COLO668 (cell line): ENCODE data around the gene SH3GL3.

Source experiments
- DNase-seq: peaks from one replicate; lab custom pipeline; 2025; ENCODE audit not compliant: unreplicated experiment; lab: John Stamatoyannopoulos, UW

SH3GL3 gene

DNA sequence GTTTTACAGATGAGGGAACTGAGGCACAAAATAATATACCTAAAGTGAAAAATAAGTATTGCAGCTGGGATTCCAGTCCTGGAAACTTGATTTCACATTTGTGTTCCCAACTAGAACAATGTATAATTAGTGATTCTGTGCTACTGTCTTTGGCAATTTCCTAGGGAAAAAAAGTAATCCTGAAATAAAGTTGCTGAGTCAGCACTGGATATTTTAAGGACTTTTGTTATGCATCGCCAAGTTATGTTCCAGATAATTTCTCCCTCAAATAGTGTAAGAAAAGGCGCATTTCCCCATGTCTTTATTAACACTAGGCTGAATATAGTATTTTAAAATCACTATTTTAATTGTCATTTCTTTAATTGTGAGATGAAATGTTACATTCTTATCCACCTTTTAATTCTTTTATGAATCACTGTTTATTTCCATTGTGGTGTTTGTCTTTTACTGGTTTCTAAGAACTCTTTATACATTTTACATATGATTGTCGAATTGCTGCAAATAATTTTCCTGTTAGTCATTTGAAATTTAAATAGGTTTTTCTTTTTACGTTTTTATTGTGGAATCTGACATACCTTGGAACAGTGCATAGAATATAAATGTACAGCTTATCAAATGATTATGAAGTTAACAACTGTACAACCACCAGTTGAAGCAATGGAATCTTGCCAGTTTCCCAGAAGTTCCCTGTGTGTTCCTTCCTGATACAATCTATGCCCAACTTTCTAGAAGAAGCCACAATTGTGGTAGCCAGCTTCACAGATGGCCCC, 56.6 kb downstream of the SH3GL3 start:
- DNase-seq = no peak

DNA sequence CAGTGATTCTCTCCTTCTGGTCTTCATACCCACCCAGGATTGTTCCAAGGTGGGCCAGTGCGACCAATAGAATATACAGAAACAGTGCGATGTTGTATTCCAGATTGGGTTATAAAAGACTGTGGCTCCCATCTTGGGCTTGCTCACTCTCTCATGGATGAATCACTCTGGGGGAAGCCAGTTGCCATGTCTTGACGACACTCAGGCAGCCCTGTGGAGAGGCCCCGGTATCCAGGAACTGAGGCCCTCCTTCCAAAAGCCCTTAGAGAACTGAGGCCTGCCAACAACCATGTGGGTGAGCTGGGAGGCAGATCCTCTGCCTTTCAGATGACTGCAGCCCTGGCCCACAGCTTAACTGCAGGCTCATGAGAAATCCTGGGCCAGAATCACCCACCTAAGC, 57.2 kb downstream of the SH3GL3 start:
- no peak for DNase-seq

DNA sequence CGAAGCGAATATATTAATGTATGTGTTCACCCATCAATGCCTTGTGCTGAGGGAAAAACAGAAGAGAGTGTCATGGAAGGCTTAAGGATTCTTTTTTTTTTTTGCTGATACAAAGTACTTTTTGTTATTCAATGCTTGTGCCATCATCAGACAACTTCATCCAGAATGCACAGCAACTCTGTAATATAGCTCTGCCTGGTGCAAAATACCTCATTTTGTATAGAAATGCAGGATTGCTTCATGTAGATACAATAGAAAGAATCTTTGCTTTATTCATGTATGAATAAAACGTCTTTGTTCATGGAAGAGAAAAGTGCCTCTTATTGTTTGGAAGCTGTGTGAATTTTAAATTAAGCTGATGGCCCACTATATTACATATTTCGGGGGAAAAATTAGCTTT, 62.9 kb downstream of the SH3GL3 start:
- no peak for DNase-seq

DNA sequence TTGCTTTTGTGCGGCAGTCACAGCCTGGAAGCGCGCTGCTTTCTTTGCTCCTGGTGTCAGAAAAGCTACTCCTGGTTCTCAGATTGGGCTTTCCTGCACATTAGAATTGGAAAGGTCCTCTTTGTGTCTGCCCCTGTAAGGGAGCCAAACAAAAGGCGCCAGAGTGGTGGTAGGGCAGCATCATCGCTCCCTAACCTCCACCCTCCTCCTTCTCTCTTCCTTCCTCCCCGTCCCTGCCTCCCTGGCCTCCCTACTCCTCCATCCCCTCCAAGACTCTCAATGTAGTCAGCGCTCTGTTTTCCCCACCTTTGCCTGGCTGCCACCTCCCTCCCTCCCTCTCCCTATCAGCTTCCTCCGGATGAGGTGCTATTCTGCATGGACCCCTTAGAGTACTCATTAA, 65.3 kb downstream of the SH3GL3 start:
- DNase-seq = no peak

DNA sequence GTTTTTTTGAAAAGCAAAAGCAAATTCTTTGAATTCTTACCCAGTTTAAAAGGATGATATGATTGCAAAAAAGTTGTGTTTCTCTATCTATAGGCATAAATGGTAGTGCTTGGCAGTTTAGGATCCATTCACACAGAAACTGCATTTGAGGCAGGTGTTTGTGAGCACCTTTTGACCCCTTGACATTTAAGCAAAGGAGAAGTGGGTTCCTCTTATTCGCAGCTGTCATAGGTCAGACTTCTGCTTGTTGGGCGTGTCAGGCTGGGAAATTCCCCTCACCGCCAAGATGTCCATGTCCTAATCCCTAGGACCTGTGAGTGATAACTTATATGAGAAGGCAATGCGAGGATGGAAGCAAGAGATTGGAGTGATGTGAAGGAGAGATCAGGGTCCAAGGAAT, 67.4 kb downstream of the SH3GL3 start:
- no peak for DNase-seq

DNA sequence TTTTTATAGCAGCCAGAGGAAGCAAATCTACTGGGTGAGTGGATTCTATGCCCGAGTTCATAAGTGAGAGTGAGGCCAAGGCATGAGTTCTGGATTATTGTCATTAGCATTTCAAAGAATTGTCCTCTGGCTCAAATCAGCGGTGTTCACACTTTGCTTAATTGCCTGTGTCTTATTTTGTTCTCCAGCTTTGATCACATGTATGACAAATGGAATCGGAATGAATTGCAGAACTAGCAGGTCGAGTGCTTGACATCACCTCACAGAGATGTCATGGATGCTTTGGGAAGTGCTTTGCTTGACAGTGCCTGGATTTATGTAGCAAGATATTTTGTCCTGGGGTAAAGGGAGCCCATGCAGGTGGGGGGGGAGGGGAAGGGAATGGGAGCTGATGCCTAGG, 68.0 kb downstream of the SH3GL3 start:
- DNase-seq = no peak

DNA sequence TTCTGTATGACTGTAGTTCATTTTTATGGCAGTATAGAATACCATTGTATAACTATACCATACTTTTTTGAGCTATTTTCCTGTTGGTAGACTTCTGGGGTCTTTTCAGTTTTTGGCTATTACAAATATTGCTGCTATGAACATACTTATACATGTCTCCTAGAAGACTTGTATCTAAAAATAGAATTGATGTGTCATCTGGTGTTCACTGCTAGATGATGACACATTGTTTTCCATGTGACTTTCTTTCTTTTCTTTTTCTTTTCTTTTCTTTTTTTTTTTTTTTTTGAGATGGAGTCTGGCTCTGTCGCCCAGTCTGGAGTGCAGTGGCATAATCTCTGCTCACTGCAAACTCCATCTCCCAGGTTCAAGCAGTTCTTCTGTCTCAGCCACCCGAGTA, 69.8 kb downstream of the SH3GL3 start:
- DNase-seq = no peak

DNA sequence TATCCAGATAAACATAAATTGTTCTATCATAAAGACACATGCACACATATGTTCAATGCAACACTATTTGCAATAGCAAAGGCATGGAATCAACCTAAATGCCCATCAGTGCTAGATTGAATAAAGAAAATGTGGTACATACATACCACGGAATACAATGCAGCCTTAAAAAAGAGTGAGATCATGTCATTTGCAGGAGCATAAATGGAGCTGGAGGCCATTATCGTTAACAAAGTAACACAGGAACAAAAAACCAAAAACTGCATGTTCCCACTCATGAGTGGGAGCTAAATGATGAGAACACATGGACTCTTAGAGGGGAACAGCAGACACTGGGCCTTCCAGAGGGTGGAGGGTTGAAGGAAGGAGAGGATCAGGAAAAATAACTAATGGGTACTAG, 79.2 kb downstream of the SH3GL3 start:
- DNase-seq = no peak

DNA sequence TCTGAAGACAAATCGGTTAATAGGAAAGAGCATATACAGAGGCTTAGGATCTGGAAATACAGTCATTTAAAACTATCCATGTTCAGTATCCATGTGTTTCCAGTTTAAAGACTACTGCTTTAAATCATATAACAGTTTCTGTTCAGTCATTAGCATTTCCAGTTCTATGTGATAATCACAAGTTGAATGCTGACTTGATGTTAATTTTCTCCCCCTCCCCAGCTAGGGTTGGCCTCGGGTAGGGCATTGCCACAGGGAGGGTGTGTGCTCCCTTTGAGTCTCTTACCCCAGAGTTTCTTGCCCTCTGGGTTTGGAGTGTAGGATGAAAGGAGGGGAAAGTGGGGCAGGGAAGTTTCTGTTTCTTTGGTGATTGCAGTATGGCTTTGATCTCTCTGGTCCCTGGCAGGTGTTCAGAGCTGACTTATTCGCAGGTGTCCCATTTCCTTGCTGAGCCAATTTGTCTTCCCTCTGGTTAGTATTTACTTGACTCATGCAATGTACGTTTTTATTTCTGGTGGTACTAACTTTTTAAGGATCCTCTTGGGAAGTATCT, 86.3 kb downstream of the SH3GL3 start:
- no peak for DNase-seq

DNA sequence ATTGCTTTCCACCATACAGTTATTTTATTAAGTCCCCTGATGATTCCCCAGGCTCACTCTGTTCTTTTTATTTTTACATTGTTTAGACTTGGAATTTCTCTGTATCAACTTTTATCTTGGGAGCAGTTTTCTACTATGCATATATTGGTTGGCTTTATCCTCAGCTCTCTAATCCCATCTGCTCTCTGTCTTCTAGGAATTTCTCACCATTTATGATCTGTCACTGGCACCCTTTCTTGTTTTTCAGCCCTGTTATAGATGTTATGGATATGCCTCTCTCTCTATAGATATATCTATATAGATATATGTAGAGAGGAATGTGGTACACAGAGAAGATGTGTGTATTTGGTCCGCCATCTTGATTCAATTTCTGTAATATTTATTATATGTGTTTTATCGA, 90.5 kb downstream of the SH3GL3 start:
- no peak for DNase-seq

DNA sequence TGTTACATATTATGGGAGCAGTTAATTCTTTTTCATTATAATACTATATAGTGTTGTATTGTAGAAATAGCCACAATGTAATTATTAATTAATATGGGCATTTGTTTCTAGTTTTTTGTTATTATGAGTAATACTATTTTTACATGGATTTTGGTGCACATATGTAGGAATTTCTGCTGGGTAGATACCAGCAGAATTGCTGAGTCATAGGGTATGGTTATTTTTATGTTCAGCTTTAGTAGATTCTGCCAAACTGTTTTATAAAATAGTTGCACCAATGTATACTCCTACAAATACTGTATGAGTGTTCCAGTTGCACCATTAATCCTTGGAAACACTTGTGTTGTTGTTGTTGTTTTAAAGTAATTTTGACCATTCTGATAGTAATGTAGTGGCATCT, 91.5 kb downstream of the SH3GL3 start:
- DNase-seq = no peak

DNA sequence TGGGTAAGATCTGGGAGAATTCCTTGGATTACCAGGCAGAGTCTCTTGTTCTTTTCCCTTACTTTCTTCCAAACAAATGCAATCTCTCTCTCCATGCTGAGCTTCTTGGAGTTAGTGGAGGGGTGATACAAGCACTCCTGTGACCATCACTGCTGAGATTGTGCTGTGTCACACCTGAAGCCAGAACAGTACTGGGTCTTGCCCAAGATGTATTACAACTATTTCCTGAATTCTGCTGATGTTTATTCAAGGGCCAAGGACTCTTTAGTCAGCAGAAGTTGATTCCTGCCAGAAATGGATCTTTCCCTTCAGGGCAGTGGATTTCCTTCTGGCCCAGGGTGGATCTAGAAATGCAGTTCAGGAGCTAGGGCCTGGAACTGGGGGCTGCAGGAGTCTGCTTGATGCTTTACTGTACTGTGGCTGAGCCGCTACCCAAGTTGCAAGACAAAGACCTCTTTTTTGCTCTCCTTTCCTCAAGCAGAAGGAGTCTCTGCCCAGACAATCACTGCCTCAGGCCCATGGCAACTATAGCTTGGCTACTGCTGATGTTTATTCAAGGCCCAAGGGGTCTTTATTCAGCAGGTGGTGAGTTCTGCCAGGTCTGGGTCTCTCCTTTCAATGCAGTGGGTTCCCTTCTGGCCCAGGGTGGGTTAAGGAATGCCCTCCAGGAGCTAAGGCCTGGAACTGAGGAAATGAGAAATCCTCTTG, 98.8 kb downstream of the SH3GL3 start:
- DNase-seq = no peak

DNA sequence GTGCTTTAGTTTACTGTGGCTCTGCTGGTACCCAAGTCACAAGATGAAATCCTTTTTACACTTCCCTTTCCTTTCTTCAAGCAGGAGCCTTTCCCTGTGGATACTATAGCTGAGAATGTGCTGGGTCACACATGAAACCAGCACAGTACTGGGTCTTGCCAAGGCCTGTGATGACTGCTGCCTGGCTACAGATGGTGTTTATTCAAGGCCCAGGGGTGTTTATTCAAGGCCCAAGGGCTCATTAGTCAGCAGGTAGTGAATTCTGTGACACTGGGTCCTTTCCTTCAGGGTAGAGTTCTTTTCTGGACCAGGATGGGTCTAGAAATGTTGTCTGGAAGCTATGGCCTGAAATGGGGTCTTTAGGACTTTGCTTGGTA, 99.4 kb downstream of the SH3GL3 start:
- no peak for DNase-seq

DNA sequence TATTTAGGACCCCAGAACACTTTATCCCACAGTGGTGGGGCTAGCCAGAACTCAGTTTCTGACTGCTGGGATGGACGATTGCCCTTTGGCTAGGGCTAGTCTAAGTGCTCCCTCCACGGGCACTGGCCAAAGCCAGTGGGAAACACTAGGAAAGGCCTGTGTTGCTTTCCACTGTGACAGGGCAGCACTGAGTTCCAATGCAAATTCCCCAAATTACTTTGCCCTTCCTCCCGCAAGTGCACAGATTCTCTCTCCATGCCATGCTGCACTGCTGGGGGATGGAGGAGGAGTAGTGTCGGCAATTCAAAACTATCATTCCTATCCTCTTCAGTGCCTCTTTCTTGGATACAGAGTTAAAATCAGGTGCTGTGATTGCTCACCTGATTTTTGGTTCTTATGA, 100.0 kb downstream of the SH3GL3 start:
- DNase-seq = no peak

DNA sequence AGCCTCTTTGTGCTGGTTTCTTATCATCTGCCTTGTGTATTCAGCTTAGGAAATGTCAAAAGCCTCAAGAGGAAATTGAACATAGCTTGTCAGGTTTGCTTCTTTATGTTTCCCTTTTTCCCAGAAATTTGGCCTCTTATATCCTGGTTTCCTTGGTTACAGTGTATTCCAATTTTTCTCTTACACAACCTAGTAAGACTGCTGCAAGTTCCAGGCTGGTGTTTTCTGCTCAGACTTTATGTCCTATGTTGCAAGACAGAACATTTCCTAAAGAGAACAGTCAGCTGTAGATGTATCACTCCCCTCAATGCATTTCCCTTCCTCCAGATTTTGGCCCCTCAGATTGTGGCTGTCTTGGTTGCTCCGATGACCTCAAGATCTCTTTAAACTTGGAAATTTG, 102.5 kb downstream of the SH3GL3 start:
- no peak for DNase-seq

DNA sequence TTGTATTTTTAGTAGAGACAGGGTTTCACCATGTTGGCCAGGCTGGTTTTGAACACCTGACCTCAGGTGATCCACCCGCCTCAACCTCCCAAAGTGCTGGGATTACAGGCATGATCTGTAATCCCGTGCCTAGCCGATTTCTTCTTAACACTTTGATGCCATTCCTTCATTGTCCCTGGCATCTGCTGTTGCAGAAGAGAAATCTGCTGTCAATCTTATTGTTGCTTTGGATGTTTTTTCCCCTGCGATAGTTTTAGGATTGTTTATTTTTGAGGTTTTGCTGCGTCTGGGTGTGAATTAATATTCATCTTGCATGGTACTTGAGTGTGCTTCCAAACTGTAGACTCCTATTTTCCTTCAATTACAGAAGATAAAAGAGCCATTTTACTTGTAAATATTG, 107.4 kb downstream of the SH3GL3 start:
- no peak for DNase-seq

DNA sequence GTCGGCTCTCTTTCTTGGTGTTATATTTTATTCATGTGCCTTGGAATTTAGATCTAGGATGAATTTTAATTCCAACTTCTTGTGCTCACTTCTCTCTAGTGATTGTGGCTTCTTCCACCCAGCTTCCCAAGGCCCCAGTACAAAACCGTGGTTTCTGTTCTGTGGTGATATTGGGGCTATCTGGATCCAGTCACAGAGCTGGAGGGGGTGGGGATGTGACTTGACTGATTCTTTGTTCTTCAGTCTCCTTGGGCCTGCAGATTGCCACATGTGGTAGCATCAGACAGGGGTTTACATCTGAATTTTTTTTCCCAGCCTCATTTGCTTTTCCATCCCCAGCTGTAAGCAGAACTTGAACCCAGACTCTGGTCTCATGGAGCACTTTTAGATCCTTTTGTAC, 108.2 kb downstream of the SH3GL3 start:
- DNase-seq = no peak

DNA sequence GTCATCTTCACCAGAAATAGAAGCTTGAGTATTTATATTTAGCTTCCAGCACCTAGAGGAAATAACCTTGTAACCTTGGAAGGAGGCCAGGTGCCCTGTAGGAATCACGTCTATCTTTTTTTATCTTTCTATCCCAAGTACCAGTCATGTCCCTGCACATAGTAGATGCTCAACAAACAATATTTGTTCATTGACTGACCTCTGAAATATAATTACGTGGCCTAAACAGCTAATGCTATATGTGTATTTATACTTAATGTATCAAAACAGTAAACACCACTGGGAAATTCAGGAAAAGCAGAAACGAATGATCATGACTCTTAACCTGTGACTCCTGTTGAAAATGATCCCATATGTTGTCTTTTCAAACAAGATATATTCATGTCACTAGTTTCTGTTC, 108.9 kb downstream of the SH3GL3 start:
- no peak for DNase-seq

DNA sequence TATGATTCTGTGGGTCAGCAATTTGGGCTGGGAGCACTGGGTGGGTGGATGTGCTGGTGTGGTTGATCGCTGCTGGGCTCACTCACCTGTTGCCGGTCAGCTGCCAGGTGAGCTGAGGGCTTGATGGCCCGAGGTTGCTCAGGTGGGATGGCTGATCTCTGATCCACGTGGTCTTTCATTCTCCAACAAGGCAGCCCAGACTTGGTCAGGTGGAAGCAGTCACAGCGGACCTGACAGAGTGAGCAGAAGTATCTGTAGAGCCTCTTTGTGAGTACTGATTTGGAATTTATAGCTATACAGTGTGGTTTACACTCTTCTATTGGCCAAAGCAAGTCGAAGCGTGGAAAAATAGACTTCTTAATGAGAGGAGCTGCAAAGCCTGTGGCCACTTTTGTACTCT, 109.6 kb downstream of the SH3GL3 start:
- DNase-seq = no peak

DNA sequence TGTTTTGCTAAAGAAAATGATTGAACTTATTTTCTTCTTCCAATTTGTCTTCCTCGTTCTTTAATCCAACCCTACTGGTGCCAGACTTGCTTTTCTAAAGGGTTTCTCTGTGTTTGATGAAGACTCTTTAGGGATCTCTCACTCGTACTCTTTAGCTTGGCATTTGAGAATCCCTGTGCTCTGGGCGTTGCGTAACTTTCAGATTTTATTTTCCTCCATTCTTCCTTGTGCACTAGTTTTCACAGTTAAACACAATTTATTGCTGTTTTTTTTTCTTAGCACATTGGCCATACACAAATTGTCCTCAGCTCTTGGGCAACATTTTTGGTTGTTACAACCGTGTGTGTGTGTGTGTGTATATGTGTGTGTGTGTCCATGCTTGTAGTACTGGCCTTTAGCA, 111.0 kb downstream of the SH3GL3 start:
- DNase-seq = no peak

DNA sequence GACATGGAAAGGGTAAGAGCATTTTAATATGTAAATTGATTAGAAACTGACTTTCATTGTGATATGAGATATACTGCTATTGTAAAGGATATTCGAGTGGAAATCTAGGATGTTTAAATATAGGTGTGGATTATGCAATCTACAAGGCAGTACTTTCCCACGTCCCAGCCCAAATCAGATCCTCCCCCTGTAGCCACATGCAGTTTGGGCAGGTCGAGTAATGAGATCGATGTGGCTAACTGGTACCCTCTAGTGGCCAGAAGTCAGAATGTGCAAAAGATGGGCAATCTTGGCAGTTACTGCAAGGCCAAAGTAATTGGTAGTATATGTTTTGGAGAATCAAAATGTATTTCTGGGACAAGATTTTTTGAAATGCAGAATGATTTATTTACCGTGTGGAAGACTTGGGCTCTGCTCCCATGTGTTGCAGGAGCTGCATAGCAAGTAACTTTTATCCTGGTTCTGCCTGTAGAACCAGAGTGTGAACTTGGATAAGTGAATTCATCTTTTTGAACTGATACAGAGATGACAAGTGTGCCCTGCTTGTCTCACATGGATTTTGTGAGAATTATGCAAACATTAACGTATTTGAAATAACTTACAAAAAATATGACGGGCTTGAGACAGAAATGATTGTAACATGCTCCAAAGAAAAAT, 112.3 kb downstream of the SH3GL3 start:
- DNase-seq = peak; percentile 21

DNA sequence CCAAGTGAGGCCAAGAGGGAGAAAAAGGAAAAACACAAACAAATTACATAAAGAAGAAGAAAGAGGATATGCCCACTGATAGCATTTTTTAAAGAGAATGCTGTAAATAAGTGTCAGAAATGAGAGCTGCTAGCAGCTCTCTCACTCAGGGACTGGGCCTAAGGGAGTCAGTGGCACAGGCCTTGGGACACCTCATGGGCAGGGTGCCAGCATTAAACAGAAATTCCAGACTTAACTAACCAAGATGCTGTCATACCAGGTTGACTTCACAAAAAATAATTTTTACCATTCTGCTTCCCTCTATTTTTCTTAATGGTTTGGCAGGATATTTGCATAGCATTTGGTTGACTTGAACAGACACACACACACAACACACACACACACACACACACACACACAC, 114.5 kb downstream of the SH3GL3 start:
- no peak for DNase-seq
